Activated T-cell treated with anti-CD3 and anti-CD28 coated beads, Interleukin-2, amount 50 U/mL, for 48 hours (primary cell): ENCODE data around the gene HOXD12.

Source experiments
- DNase-seq, 2 experiments: peaks; one replicate each; pipeline ENCODE4 v3.0.0-alpha.2; 2020

The HOXD12 gene

DNA sequence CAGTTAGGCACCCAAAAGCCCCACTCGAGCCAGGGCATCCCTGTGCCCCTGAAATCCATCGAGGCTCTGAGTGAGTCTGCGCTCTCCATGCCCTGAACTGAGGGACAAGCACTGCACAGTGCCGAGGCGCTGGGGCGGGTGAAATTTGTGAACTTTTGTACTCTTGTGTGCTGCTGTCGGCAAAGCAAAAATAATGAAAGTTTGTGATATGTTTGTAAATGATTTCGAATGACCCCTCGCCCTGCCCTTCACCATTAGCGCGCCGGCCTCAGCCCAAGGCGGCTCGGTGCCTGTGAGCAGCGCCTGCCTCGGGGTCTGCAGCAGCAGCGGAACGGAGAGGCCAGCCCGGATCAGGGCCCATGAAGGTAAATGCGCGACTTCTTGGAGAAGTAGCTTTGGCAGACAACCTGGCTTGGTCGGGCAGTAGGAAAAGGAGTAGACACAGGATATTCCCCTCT is 49.9 kb downstream of the HOXD12 start:
- DNase-seq = no peak

DNA sequence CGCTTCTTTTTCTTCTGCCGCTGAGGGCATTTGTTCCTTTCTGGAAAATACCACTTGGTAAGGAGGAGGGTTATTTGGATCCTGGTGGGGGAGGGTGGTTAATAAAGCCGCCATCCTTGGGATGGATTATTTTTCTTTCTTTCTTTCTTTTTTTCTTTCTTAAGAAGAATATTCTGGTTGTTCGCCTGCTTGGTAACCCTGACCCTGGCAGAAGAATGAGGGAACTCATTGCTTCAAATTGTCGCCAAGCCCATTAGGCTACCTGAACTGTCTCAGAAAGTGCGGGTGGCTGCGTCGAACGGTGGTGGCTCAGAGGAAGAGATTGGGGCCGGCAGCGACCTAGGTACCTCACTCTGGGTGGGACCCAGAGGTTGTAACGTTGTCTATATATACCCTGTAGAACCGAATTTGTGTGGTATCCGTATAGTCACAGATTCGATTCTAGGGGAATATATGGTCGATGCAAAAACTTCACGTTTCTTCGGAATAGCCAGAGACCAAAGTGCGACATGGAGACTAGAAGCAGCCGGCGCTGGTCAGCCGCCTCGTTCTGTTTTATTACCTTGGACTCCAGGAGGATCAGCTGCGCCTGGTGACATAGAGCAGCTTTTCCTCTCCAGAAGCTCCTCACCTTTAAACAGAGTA is 50.5 kb downstream of the HOXD12 start:
- no peak for DNase-seq

GRCh38 chr2:176150584-176151441 is 51.2 kb downstream of the HOXD12 start:
- no peak for DNase-seq

GRCh38 chr2:176151442-176152287 is 52.1 kb downstream of the HOXD12 start, which contains the start of gene HOXD4:
HOXD4 (plus strand) TSS chr2:176151550; CDS start chr2:176151634, 84 bp downstream.
- no peak for DNase-seq
